Activated T-helper 1 cell treated with Interleukin-2 at 50 U/mL for 16 hours (primary cell): ENCODE data around the gene CA10.

Experiments used
- DNase-seq: peaks from one replicate; pipeline ENCODE4 v3.0.0-alpha.2; 2020; ENCODE audit warnings: low read depth

Gene CA10

GRCh38 chr17:51951741-51952140 lies 206.8 kb downstream of the CA10 start:
- no peak for DNase-seq

DNA sequence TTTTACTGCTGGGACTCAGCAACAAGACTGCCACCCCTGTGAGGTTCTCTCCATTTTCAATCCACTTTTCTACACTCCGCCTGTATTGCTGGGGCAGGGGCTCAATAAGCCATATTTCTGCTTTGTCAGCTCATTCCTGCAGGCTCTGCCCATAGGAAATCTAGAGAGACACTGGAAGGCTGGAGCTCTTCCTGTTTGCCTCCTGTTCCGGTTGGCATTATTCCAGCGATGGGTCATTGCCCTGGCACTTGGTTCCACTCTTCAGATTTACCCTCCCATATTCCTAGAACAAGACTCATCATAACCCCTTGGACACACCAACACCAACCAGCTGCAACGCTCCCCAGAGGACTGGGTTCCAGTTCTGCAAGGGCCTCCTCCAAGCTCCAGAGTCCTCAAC lies 210.4 kb downstream of the CA10 start:
- DNase-seq, result no peak

GRCh38 chr17:51947160-51947735 lies 211.3 kb downstream of the CA10 start:
- no peak for DNase-seq

- no peak for DNase-seq
Measured at GRCh38 chr17:51946311-51946710, 212.2 kb downstream of the CA10 start.

DNA sequence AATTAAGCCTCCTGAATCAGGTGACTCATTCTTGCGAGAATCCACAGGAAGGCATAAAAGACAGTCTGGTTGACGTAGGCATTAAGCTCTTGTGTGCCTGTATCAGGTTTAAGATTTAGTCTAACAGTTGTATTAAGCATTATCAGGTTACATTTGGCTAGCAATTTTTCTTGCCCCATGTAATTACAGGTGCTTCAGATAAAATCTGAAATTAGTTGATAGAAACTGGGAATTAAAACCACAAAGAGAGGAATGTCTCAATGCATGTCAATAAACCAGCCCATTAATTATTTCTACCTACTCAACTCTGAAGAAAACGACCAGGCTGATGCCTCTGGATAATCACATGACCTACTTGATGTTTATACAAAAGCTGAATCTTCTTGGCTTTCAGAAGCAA lies 217.2 kb downstream of the CA10 start:
- no peak for DNase-seq

DNA sequence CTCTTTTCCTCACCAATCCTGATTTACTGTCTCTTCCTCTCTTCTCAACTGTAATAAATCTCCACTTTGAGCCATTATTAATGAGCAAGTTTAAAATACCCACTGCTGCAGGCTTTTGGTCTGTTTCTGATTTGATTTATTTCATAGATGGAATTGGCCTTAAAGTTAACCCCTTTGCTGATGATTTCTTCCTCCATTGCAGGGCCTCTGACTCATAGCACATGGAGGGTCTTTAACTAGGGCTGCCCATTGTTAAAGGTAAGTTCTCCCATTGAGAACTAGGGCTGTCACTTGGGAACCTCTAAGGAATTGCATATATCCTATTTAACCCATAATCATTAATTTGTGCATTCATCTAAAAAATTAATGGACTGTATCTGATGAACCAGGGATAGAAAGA lies 221.2 kb downstream of the CA10 start:
- no peak for DNase-seq

GRCh38 chr17:51935477-51935876 lies 223.0 kb downstream of the CA10 start:
- no peak for DNase-seq

DNA sequence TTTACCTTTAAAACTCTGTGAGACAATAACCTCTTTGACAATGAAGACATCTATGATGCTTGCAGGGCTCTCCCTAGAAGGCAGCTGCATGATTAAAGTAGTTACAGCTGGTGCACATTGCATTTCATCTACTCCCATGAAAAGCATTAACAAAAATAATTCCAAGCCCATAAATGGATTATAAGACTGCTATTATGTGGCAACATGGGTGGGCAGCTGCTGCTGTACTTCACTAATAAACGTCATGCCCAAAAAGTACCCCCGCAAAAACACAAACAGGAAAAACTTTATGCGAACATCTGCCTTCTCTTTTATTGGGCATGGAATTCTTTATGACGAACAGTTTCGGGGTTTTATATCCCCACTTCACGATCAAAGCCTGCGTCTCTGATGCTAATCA lies 224.9 kb downstream of the CA10 start:
- no peak for DNase-seq

GRCh38 chr17:51926448-51926847 lies 232.1 kb downstream of the CA10 start:
- DNase-seq, result no peak

- DNase-seq, result no peak
Measured at GRCh38 chr17:51921500-51921899, 237.0 kb downstream of the CA10 start.

DNA sequence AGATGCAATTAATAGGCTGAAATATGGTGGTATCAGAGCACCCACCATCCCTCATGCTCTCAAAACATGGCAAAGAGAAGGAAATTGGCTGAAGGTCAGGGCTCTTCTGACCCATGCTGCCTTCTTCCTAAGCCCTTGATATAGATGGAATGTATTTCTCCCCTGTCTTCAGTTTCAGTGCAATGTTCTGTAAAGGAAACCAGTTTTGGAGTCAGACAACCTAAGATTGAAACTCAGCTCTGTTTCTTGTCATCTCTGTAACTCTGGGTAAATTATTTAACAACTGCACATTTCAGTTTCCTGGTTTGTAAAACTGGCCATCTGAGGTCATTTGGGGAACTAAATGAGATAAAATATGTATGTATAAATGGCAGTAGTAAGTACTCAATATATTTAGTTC lies 243.9 kb downstream of the CA10 start:
- no peak for DNase-seq

DNA sequence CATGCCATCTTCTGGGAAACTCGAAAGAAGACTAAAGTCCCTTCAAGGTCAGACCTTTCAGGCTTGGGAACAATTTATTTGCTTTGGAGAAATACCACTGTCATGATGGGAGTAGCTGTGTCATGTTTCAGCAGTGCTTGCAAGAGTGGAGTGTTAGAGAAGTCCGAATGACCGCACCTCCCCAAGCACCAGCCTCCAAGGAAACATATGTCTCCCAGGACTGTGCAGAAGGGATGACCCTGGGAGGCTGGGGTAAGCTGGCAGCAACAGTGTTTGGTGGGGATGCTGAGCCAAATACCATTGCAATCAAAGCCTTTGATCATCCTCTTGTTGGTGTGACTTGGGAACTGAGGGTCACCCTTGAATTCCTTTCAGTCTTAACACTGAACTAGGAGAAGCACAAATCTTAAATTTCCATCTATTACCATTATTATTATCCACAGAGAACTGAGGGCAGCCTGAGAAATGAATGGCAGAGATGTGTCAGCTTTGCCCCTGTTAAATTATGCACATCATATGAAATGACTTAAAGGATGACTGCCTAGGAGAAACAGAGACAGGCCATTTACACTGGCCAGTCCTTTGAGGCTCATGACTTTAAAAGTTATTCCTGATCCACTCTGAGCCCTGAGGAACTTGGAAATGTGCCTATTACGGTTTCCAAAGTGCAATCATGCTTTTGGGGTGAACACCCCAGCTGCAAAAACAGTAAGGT lies 244.9 kb downstream of the CA10 start:
- DNase-seq, result no peak

- DNase-seq, result no peak
Measured at GRCh38 chr17:51912939-51913338, 245.6 kb downstream of the CA10 start.

- DNase-seq, result no peak
Measured at GRCh38 chr17:51911237-51911636, 247.3 kb downstream of the CA10 start.

GRCh38 chr17:51909971-51910370 lies 248.5 kb downstream of the CA10 start:
- DNase-seq, result no peak

- DNase-seq, result no peak
Measured at GRCh38 chr17:51908841-51909537, 249.5 kb downstream of the CA10 start.

DNA sequence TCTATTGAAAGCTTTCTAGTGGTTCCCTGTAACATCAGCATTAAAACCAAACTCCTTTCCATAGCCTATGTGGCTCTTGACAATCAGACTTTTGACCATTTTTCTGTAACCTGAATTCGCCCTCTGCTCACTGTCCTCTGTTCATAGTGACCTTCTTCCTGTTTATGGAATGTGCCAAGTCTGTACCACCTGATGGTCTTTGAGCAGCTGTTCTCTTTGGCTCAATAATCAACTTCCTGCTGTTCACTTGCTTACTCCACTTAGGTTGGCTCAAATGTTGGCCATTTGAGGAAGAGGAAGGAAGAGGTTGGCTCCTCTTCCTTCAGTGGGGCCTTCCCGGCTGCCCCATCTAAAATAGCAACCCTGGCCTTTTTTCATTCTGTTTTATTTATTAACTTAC lies 251.5 kb downstream of the CA10 start:
- DNase-seq, result no peak

DNA sequence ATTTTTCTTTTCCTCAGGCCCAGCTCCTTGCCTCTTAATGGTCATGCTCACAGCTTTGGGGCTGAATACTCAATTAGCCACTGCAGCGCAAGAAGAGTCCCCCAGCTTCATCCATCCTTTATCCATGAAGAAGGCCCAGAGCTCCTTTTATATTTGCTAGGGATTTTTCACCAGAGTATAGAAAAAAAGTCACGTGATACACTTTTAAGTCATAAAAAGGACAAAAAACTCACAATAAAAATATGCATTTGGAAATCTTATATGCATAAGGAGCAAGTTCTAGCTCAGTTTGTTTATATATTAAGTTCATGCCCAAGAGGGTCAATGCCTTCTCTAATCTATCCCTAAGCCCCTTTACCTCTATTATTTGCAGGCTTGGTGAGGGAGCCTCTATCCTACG lies 254.1 kb downstream of the CA10 start:
- no peak for DNase-seq

GRCh38 chr17:51901242-51901641 lies 257.3 kb downstream of the CA10 start:
- DNase-seq, result no peak

DNA sequence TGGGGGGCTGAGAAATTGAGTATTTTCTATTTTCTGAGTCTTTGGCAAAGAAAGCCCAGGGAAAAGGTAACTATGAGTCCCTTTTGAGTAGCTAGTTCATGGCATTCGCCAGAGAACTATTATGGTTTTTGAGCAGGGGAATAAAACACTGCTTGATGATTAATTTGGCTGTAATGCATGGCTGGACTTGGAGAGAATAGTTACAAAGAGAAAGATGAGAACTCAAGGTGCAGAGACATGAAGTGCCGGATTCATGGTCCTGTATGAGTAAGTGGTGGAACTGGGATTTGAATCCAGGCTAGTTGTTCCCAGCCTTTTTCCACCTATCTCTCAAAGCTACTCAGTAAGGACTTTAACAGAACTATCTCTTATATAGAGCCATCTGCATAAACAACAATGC lies 266.6 kb downstream of the CA10 start:
- DNase-seq, result no peak

DNA sequence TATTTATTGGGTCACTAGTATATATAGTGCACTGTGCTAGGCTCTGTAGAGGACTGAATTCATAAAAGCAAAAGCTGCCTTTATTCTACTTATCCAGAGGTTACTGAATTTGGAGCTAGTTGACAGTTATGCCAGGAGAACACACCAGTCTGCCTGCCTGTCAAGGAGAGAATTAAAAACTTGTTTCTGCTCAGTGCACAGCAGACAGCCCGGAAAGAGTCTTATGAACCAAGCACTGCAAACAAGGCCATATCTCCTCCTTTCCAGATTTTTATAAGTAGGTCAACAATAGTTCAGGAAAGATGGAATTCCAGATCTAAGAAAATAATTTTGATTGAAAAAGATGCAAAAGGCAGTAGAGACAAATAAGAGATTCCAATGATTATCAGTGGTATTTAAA lies 267.8 kb downstream of the CA10 start:
- no peak for DNase-seq

- DNase-seq, result no peak
Measured at GRCh38 chr17:51888816-51889215, 269.7 kb downstream of the CA10 start.

DNA sequence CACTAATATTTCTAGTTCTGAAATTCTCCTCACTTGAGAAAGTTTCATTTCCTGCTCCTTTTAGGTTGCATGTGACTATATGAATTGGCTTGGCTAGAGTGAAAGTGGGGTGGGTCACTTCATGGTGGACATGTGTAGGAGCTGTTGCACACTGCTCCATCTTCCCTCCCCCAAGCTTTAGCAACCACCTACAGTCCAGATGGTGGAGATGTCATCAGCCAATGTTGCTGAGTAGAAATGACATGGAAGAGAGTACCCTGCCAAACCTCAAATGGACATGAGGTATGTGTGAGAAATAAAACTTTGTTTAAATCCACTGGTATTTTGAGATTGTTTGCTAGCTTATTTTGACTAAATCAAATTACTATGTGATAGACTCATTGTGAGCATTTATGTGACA lies 281.5 kb downstream of the CA10 start:
- no peak for DNase-seq

DNA sequence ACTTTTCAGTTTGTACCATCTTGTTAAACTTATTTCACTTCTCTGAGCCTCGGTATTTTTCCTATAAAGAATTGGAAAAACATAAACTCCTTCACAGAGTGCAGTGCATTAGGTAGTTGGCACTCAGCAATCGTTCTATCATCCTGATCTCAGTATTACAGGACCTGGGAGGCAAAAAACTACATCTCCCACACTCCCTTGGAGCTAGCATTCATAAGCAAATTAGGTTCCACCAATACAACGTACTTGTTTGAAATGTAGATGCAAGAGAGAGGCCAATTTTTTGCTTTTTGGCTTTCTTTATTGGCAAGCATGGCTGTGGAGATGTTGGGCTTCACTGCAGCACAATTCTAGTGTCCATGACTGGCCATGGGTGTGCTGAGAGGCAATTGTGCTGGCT lies 285.2 kb downstream of the CA10 start:
- no peak for DNase-seq
